Upper lobe of right lung (tissue), 1 donor: ENCODE data around the gene RPS6KA2. TPM values are rescaled to one million over a fixed set of nuclear protein-coding genes. Genes with fewer than 3 reads are reported as not detected.

Source experiments
- ATAC-seq: fragments of 200-7000 bp; cut with Tn5 transposase; one replicate; pipeline ENCODE4 v1.9.1; 2020; ENCODE audit warnings: mild to moderate bottlenecking, moderate library complexity
- DNase-seq: peaks from one replicate; pipeline ENCODE4 v3.0.0-alpha.2; 2020
- H3K27ac ChIP-seq: fragments of 200-600 bp; one replicate; pipeline ENCODE4 v1.8.0; 2022
- H3K27me3 ChIP-seq: fragments of 200-600 bp; one replicate; pipeline ENCODE4 v1.8.0; 2022; ENCODE audit warnings: mild to moderate bottlenecking
- H3K36me3 ChIP-seq: fragments of 200-600 bp; one replicate; pipeline ENCODE4 v1.8.0; 2022
- H3K4me1 ChIP-seq: fragments of 200-600 bp; one replicate; pipeline ENCODE4 v1.8.0; 2022
- H3K4me3 ChIP-seq: fragments of 200-600 bp; one replicate; pipeline ENCODE4 v1.8.0; 2022; ENCODE audit warnings: mild to moderate bottlenecking
- H3K9me3 ChIP-seq: fragments of 200-600 bp; one replicate; pipeline ENCODE4 v1.8.0; 2022
- CTCF ChIP-seq: fragments of 200-600 bp; IDR thresholded peaks from one replicate; pipeline ENCODE4 v1.8.0; 2022; ENCODE audit warnings: antibody characterized with exemption
- intact Hi-C: fragments of 100-400 bp; cut with DNase I; formaldehyde crosslinking; loops from one replicate; pipeline ENCODE4 v1.11.0; 2022
- total RNA-seq: library from RNA; stranded (reverse); fragmentation: NEBNext Ultra II Directional; extraction: Animal tissue kit (Norgen Biotek cat#: 25700); gene quantifications from one replicate; pipeline ENCODE4 v1.2.1, GENCODE V29; 2021
- donor health status: DM: no; HTN: yes; CAD: no; lungs with severe emphysema.

Gene RPS6KA2
- total RNA-seq, 1 donor from 2014 or later = 136 TPM

GRCh38 chr6:166462461-166463135, 164.5 kb downstream of the RPS6KA2 start:
- peaks cover 40% of the 10 kb centered on the region for H3K36me3 ChIP-seq
- H3K4me3 ChIP-seq = no peak overlapping the region
- H3K9me3 ChIP-seq = no peaks in the 10 kb centered on the region
- DNase-seq (no peak), ATAC-seq (no peak)
- intact Hi-C loops = no loop called here
- no peaks in the 10 kb centered on the region for H3K4me1 ChIP-seq
- H3K27ac ChIP-seq = no peak overlapping the region
- no peaks in the 10 kb centered on the region for H3K27me3 ChIP-seq
- TF ChIP-seq CTCF = no peak

- no peaks in the 10 kb centered on the region for H3K9me3 ChIP-seq
- no peak overlapping the region for H3K27ac ChIP-seq
- no peaks in the 10 kb centered on the region for H3K27me3 ChIP-seq
- H3K4me3 ChIP-seq = no peak overlapping the region
- no peak for TF ChIP-seq CTCF
- peaks cover 34% of the 10 kb centered on the region for H3K36me3 ChIP-seq
- peaks cover 3% of the 10 kb centered on the region for H3K4me1 ChIP-seq
- intact Hi-C loops = no loop called here
- ATAC-seq = no peak
- no peak for DNase-seq
Observed at GRCh38 chr6:166461821-166462460, 165.1 kb downstream of the RPS6KA2 start.

- H3K4me3 ChIP-seq = no peak overlapping the region
- H3K27ac ChIP-seq = no peak overlapping the region
- H3K4me1 ChIP-seq = peaks cover 10% of the 10 kb centered on the region
- intact Hi-C loops = no loop called here
- TF ChIP-seq CTCF = no peak
- no peaks in the 10 kb centered on the region for H3K27me3 ChIP-seq
- H3K36me3 ChIP-seq = peaks cover 34% of the 10 kb centered on the region
- no peaks in the 10 kb centered on the region for H3K9me3 ChIP-seq
- ATAC-seq = no peak
- DNase-seq = peak; percentile 61
Observed at GRCh38 chr6:166460473-166461437, 166.3 kb downstream of the RPS6KA2 start.

GRCh38 chr6:166459906-166460305, 167.1 kb downstream of the RPS6KA2 start:
- no peak overlapping the region for H3K27ac ChIP-seq
- DNase-seq (no peak), ATAC-seq (no peak)
- no peak overlapping the region for H3K4me3 ChIP-seq
- peaks cover 29% of the 10 kb centered on the region for H3K36me3 ChIP-seq
- no peaks in the 10 kb centered on the region for H3K9me3 ChIP-seq
- intact Hi-C loops = no loop called here
- H3K27me3 ChIP-seq = no peaks in the 10 kb centered on the region
- no peak for TF ChIP-seq CTCF
- peaks cover 10% of the 10 kb centered on the region for H3K4me1 ChIP-seq

- Histone ChIP-seq H3K27me3 (no peaks in the 10 kb centered on the region), H3K4me1 (peaks cover 10% of the 10 kb centered on the region), H3K9me3 (no peaks in the 10 kb centered on the region), H3K27ac (no peak overlapping the region), H3K36me3 (peaks cover 23% of the 10 kb centered on the region), H3K4me3 (no peak overlapping the region)
- no peak for ATAC-seq
- TF ChIP-seq CTCF = no peak
- intact Hi-C loops = no loop called here
- no peak for DNase-seq
Observed at GRCh38 chr6:166459272-166459671, 167.8 kb downstream of the RPS6KA2 start.
